Measurements from ENCODE around the gene INPP1. TPM values are rescaled to one million over a fixed set of nuclear protein-coding genes. Genes with fewer than 3 reads are reported as not detected.
"Not testable (repeated sequence)": the region's sequence is repeated elsewhere in the genome, so short reads cannot be mapped to it uniquely, and the experiment has no call there.

The INPP1 gene
- polyA plus RNA-seq, 4 donors: 13.3 to 17.7 (median 15.5) TPM

DNA sequence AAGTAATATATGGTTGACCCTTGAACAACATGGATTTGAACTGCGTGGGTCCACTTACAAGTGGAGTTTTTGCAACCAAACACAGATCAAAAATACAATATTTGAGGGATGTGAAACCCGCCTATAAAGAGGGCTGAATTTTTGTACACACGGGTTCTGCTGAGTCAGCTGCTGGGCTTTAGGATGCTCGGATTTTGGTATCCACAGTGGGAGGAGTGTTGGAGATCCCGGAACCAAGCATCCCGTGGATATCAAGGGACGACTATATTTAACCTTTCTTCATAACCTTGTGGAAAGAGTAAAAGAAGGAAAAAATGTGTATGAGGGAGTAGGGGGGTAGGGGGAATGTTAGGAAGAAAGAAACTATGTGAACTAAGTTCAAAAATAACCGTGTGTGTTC, 10.0 kb upstream of the INPP1 start:
- no peak for DNase-seq (ENCODE audit: low read depth in 4 of 4, low spot score in 3 of 4)

DNA sequence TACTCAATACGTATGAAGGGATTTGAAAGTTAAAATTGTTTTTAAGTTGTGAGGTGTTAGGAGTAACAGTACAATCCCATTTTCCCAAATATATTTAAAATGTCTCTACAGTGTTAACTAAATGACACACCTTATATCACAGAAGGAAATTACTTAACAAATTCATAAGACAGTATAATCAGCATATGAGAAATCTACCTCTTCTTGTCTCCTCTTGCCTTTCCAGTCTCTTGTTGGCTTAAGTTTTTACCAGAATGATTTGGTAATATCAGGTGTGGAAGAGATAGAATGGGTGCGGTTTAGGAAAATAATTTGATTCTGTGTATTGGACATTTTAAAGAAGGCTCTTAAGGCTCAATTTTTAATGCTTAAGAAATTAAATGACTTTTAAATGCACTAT, 9.5 kb upstream of the INPP1 start:
- DNase-seq (ENCODE audit: low read depth in 4 of 4, low spot score in 3 of 4): no peak

DNA sequence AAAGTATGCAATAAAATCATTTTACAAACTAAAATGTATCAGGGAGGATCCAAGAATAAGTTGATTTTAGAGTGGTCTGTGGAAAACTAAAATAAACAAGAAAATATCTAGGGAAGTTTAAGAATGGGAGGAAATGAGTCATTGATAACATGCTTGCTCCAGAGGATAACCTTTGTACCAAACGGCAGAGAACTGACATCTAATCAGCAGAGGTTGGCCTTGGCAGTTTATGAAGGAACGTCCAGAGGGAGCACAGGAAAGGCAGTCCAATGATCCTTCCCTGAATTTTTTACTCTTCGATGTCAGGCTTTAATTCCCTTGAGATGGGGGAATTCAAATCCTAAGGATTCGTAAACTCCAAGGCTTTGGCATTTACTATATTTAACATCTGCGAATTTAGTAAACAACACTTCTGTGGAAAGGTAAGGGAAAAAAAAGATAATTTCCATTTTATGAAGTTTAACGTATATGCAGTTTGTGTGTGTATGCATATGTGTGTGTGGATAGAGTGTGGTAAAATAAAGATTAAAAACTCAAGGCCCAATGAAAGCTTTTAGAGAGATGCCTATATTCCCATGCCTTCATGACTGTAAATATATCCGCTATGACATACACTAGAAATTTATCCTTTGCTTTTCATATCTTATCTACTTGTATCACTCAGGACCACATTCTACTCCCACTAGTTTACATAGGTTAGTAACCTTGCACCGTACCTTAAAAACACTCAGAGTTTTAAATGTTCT, 8.7 kb upstream of the INPP1 start:
- no peak for DNase-seq (ENCODE audit: low read depth in 4 of 4, low spot score in 3 of 4)

DNA sequence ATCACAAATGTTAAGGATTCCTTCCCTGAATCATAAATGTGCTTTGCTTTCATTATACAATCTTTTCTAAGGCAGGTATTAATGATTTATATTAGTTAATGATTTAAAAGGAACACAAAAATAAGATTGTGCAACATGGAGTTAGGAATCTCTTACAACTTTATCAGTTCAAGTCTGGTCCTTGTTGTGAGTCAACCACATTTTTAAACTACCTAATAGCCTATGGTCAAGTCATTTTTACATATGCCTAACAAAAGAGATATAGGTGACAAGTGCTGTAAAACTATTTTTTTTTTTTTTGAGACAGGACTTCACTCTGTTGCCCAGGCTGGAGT, 8.2 kb upstream of the INPP1 start:
- DNase-seq (ENCODE audit: low read depth in 4 of 4, low spot score in 3 of 4): no peak

DNA sequence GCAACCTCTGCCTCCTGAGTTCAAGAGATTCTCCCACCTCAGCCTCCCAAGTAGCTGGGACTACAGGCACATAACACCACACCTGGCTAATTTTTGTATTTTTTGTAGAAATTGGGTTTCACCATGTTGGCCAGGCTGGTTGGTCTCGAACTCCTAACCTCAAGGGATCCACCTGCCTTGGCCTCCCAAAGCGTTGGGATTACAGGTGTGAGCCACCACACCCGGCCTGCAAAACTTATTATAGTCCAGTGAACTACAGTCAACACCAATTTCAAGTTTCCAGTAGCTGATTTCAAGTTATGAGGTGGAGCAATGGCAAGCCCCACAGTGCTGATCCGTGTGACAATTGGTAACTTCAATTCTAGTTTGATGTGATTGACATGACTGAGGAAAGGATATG, 7.8 kb upstream of the INPP1 start:
- not testable (repeated sequence) for DNase-seq (ENCODE audit: low read depth in 4 of 4, low spot score in 3 of 4)

DNA sequence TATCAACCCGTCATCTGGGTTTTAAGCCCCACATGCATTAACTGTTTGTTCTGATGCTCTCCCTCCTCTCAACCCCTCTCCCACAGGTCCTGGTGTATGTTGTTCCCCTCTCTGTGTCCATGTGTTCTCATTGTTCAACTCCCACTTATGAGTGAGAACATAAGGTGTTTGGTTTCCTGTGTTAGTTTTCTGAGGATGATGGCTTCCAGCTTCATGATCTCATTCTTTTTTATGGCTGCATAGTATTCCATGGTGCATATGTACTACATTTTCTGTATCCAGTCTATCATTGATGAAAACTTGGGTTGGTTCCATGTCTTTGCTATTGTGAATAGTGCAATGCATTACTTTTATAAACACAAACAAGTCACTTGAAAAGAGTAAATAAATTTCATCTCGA, 7.0 kb upstream of the INPP1 start:
- no peak for DNase-seq (ENCODE audit: low read depth in 4 of 4, low spot score in 3 of 4)

DNA sequence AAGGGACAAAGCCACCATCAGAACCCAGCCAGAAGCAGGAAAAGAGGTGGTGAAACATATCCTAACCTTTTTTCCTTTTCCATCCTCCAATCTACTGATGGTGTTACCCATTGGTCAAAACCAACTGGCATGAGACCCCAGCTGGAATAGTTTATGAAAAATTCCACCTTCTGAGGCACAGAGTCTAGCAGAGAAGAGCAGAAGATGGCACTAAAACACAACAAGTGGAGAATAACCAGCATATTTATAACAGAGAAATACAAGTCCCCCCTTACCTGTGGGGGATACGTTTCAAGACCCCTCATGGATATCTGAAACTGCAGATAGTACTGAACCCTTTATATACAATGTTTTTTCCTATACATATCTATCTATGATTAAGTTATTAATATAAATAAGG, 4.9 kb upstream of the INPP1 start:
- DNase-seq (ENCODE audit: low read depth in 4 of 4, low spot score in 3 of 4): no peak

DNA sequence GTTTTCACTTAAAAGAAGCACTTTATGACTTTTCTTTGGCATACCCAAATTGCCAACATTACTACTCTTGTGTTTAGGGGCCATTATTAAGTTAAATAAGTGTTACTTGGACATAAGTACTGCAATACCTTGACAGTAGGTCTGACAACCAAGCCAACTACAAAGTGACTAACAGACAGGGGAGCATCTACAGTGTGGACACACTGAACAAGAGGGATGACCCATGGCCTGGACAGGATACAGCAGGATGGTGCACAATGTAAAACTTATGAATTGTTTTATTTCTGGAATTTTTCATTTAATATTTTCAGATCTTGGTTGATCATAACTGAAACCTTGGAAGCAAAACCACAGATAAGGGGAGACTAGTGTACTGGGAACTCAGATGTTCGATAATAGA, 4.0 kb upstream of the INPP1 start:
- no peak for DNase-seq (ENCODE audit: low read depth in 4 of 4, low spot score in 3 of 4)

DNA sequence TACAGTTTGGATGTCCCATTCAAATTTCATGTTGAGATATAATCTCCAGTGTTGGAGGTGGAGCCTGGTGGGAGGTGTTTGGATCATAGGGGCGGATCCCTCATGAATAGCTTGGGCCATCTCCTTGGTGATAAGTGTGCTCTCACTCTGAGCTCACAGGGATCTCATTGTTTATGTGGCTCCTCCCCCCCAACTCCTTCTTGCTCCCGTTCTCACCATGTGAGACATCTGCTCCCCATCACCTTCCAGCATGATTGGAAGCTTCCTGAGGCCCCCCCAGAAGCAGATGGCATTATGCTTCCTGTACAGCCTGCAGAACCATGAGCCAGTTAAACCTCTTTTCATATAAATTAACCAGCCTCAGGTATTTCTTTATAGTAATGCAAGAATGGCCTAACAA, 3.0 kb upstream of the INPP1 start:
- DNase-seq (ENCODE audit: low read depth in 4 of 4, low spot score in 3 of 4): no peak

DNA sequence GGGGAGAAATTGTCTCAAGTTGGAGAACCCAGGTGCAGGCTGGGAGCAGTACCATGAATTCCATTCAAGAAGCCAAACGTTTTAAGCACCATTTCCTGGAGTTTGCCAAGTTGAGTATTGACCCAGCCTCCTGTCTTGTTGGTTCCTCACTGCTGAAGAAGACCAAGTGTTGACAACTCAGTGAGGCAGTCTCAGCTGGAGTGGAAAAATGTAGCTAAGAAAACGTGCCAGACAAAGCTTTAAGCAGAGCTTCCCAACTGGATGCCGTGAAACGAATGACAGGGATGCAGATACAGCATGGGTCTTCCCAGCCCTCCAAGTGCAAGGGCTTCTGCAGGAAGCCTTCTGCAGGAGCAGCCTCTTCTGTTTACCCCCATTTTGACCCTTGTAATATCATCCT, 778 bp upstream of the INPP1 start:
- no peak for DNase-seq (ENCODE audit: low read depth in 4 of 4, low spot score in 3 of 4)

DNA sequence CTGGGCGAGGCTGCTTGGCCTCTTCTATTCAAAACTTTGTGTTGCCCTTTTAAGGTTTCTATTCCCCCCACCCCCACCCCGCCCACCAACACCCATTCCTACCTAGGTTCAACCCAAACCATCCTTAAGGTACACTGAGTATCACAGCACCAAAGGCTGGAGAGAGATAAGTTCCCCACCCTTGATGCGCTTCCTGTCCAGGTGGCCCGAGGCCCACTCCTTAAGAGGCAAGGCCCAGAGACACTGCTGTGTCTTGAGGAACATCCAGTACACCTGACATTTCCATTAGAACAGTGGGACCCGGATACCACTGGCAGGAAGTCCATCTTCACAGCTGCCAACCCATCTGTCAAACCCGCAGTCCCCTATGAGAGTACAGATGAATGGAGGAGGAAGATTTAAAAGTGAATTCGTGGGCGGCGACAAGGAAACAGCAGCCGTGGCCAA, 277 bp upstream of the INPP1 start:
- DNase-seq (ENCODE audit: low read depth in 4 of 4, low spot score in 3 of 4): peak in 2 of 4 donors; percentile 26 to 38

DNA sequence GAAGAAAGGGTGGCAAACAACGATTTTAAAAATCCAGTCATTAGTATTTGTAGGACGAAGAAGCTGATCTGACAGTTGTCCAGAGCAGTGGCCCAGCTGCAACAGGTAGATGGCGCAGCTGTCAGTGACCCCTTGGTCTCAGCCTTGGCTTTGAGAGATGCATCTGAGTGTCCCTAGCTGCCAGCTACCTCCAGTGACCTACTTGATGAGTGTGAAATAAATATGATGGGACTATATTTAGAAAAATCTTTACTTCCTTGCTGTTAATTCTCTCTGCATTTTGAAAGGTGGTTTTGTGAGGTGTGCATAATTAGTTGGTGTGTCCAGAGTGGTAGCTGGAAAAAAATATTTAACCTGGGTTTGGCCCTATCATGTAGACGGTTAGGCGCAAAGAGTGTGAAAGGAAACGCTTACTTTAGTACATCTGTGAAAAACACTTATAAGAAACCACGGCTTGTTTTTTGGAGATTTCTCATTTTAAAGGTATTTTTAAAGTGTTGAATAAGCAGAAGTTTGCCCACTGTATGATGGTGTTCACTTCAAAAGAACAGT, 963 bp downstream of the INPP1 start:
- peak in 1 of 4 donors; percentile 40 for DNase-seq (ENCODE audit: low read depth in 4 of 4, low spot score in 3 of 4)

DNA sequence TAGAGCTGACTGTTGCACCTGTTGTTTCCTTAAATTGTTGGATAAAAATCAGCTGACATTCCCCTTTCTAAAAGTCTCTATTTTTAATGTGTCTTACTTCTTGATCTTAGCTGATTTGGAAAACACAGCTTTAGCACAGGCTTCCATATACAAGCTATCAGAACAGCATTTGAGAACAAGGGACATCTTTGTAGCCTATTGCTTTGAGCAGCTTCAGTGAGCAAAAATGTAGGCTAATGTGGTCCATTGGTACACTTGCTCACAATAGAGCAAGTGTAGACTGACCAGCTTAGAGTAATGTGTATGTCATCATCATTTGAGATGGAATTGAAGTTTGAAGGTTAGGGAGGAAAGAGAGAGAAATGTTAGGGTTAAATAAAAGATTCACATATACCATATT, 7.0 kb downstream of the INPP1 start:
- DNase-seq (ENCODE audit: low read depth in 4 of 4, low spot score in 3 of 4): no peak

DNA sequence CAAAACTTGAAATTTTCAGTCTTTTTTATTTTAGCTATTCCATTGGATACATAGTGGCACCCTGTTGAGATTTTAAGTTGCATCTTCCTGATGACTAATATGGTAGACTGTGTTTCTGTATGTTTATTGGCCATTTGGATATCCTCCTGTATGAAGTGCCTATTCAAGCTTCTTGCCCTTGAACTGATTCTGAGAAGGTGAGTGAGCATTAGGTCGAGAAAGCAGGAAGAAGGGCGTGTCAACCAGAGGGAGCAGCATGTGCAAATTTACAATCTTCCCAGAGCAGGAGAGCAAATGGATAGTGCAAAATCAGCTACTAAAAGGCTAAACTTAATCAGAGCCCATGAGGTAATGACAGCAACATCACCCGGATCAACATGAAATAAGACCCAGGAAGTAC, 8.6 kb downstream of the INPP1 start:
- DNase-seq (ENCODE audit: low read depth in 4 of 4, low spot score in 3 of 4): no peak

DNA sequence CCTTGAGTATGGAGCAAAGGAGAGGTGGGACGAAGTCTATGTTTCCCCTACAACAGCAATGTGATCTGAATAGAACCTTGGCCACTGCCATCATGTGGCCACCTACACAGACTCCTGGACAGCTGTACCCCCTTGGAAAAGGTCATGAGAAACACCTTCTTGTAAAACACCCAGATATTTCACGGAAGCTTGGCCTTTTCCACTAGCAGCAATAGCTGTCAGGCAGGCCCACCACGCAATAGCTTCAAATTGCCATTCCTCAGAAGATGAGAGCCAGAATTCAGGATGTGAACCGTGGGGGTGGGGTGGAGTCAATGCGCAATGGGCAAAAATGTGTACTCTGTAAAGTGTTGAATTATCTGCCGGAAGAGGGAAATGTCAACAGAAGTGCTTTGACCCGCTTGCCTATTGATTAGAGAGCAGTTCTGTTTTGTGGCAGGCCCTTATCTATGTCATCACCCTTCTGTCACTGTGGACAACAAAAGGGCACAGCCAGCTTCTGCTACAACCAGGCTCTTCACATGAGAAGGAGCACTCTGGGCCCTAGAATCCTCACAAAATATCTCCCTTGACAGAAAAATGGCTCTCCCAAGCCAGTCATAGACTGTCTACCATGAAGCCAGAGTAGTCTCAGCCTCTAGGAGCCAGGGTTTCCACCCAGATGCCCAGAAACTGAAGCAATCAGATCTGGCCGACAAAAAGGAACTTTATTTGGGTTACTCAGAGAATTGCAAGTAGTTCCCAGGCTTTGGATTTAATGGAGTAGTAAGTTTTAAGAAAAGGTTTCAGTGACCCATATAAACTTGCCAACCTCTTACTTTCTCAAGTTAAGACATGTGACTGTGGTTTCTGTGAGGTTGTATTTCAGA, 9.5 kb downstream of the INPP1 start:
- DNase-seq (ENCODE audit: low read depth in 4 of 4, low spot score in 3 of 4): no peak

DNA sequence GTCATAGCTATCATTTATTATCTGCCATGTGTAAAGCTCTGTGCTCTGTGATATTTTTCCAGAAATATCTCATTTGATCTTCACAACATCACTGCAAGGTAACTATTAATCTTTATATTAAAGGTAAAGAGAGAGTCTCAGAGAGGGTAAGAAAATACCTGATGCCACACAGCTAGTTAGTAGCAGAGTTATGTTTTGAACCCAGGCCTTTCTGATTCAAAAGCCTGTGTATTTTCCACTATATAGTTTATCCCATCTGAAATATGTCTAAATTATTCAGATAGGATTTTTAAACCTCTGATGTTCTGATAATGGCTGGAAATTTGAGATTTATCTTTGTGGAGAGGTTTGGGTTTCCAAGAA, 10.1 kb downstream of the INPP1 start:
- DNase-seq (ENCODE audit: low read depth in 4 of 4, low spot score in 3 of 4): no peak

DNA sequence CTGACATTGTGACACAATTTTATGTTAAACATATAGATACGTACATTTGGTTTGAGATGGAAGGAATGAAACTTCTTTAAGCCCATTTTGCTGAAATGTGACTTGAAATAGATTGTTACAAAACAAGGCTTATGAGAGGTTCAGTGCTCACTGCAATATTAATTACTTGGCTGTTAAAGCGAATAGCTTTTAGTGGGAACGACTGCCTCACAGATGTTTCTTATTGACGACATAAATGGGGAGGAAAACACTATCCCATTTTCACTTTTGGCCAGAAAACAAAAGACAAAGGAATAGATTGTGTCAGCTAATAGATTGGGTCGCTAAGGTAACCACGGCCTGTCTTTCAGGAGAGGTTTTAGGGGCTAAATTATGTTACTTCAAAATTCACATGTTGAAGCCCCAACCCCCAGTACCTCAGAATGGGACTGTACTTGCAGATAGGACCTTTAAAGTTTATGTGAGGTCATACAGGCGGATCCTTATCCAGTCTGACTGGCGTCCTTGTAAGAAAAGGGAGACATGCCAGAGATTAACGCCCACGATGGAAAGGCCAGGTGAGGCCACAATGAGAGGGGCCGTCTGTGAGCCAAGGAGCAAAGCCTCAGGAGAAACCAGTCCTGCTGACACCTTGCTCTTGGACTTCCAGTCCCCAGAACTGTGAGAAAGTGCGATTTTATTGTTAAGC, 10.8 kb downstream of the INPP1 start:
- DNase-seq (ENCODE audit: low read depth in 4 of 4, low spot score in 3 of 4): no peak

DNA sequence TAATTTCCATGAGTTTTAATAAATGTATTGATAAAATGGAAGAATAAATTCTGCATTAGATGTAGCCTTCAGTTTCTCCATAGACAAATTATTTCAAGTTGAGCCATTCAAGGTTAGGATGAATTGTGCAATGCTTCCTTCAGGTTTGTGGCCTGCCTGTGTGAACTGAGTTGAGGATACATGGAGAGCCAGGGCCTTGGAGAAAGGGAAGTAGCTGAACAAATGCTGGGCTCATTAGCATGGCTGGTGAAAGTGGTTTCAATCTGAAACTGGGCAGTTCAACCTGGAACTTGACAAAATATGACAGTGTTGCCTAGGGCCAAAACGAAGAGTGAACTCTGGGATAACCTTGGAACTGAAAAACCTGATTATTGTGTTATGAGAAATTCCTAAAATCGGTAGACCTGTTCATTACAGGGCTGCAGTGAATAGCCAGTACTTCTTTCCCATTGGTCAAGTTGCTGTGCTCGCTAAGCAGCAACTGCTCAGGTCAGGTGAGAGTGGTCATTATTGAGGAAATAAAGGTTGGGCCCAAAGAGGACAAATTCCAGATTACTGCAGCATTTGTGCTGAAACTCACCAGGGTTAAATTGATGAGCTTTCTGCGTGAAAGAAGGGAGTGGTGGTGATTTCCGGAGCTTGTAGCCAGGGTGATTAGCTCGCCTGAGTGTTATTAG, 12.7 kb downstream of the INPP1 start:
- no peak for DNase-seq (ENCODE audit: low read depth in 4 of 4, low spot score in 3 of 4)

DNA sequence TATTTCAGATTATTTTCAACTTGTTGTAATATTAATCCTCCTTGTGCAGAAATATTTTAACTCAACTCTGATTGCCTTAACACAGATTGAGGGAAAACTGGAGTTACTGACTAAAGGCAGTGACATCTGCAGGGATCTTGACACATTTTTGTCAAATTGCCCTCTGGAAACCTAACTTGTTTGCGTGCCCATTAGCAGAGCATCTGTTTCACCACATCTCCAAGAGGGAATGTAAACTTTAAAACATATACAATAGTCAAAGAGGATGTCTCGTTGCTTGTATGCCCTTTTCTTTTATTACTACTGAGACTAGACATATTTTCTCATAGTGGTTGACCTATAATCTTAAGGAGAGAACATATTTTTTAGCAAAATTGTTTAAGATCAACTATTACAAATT, 14.2 kb downstream of the INPP1 start:
- no peak for DNase-seq (ENCODE audit: low read depth in 4 of 4, low spot score in 3 of 4)

DNA sequence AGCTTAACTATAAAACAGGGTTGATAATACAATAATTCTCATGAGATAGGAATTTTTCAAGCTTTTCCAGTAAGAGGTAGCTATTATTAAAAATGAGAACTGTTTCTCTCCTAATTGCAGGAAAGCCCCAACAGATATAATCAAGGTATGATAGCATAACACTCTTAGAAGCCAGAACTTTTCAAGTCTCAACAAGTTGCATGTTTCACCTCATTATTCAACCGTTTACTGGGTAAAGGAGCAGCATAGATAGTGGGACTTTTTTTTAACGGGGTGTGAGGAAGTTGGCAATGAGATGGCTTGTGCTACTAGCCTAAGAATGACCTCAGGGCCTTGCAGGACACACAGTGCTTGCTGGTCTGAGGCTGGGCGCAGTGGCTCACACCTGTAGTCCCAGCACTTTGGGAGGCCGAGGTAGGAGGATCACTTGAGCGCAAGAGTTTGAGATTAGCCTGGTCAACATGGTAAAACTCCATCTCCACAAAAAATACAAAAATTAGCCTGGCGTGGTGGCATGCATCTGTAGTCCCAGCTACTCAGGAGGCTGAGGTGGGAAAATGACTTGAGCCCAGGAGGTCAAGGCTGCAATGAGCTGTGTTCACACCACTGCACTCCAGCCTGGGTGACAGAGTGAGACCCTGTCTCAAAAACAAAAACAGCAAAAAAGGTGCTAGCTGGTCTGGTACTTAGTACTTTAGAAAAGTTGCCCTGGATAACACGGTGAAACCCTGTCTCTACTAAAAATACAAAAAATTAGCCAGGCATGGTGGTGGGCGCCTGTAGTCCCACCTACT, 15.5 kb downstream of the INPP1 start:
- not testable (repeated sequence) for DNase-seq (ENCODE audit: low read depth in 4 of 4, low spot score in 3 of 4)

Measured in right renal pelvis (tissue), 4 donors.